Endothelial cell of umbilical vein (primary cell): ENCODE results near the gene RHOF. TPM values are rescaled to one million over a fixed set of nuclear protein-coding genes. Genes with fewer than 3 reads are reported as not detected.

Source experiments
- BruUV-seq: library from RNA; stranded (reverse); fragments of 400-500 nt; replicated peaks from 2 replicates; lab custom pipeline; 2021; lab: Mats Ljungman, UMichigan
- CTCF ChIA-PET: fragments of 300-600, 350-600 bp; sonication (Branson Sonifier 250); formaldehyde crosslinking; loops from one replicate; lab custom pipeline; 2021; ENCODE audit warnings: antibody characterized with exemption, inconsistent platforms; lab: Charles Lee
- POLR2A ChIA-PET: fragments of 300-600, 350-600 bp; sonication (Branson Sonifier 250); formaldehyde crosslinking; loops from one replicate; lab custom pipeline; 2021; ENCODE audit warnings: antibody characterized with exemption, inconsistent platforms; lab: Charles Lee
- DNase-seq: peaks from one replicate; pipeline ENCODE4 v3.0.0-alpha.2; 2011; ENCODE audit warnings: low read depth, low spot score
- FAIRE-seq: peaks from 2 replicates; lab custom pipeline; 2011; peaks lifted over from hg19 to GRCh38; lab: Jason Lieb, UNC
- H2AFZ ChIP-seq: 2 replicates; pipeline ENCODE4 v1.6.0; 2012; ENCODE audit warnings: low read depth, low read length, control low read depth, inconsistent platforms
- H3K27ac ChIP-seq: 2 replicates; pipeline ENCODE4 v1.5.1; 2011; ENCODE audit warnings: low read depth, mild to moderate bottlenecking, control low read depth, low read length, moderate library complexity; ENCODE audit not compliant: insufficient read depth
- H3K27me3 ChIP-seq, 2 experiments: 2 replicates each; pipeline versions ENCODE4 v1.6.0 to v1.6.1; 2011; ENCODE audit warnings: low read length in 2 of 2, mixed read lengths in 1 of 2; ENCODE audit not compliant: control insufficient read depth in 2 of 2, insufficient read depth in 2 of 2
- H3K36me3 ChIP-seq, 2 experiments: 2 replicates in 1 of 2; 3 replicates in 1 of 2; pipeline ENCODE4 v1.5.1; 2011; ENCODE audit warnings: low read length in 2 of 2, mild to moderate bottlenecking in 1 of 2, moderate library complexity in 1 of 2; ENCODE audit not compliant: control insufficient read depth in 2 of 2, insufficient read depth in 2 of 2; ENCODE audit errors: extremely low read depth in 1 of 2
- H3K4me1 ChIP-seq: 3 replicates; pipeline ENCODE4 v1.5.1; 2011; ENCODE audit warnings: mild to moderate bottlenecking, low read length; ENCODE audit not compliant: control insufficient read depth, insufficient read depth; ENCODE audit errors: extremely low read depth
- H3K4me2 ChIP-seq: 2 replicates; pipeline ENCODE4 v1.6.1; 2011; ENCODE audit warnings: low read length, control low read depth, mixed read lengths; ENCODE audit not compliant: insufficient read depth
- H3K4me3 ChIP-seq, 3 experiments: fragments of 200-600 bp in 1 of 3; sonication (generic), shearing (Covaris generic) in 1 of 3; replicated peaks in 1 of 3; 2 replicates each; pipeline ENCODE4 v1.5.1; 2011 to 2016; ENCODE audit warnings: control low read depth in 3 of 3, low read length in 3 of 3, mild to moderate bottlenecking in 2 of 3, inconsistent platforms in 1 of 3, low read depth in 1 of 3, moderate library complexity in 1 of 3; ENCODE audit not compliant: insufficient read depth in 1 of 3
- H3K79me2 ChIP-seq: 2 replicates; pipeline ENCODE4 v1.6.0; 2012; ENCODE audit warnings: low read length, inconsistent platforms; ENCODE audit not compliant: control insufficient read depth, insufficient read depth
- H3K9ac ChIP-seq: replicated peaks from 2 replicates; pipeline ENCODE3; 2011; ENCODE audit warnings: low read length, control low read depth; ENCODE audit not compliant: insufficient read depth; ENCODE audit errors: extremely low read depth
- H3K9me1 ChIP-seq: replicated peaks from 3 replicates; pipeline ENCODE4 v1.6.0; 2011; ENCODE audit warnings: mild to moderate bottlenecking, low read length; ENCODE audit not compliant: control insufficient read depth, insufficient read depth; ENCODE audit errors: extremely low read depth
- H3K9me3 ChIP-seq: replicated peaks from 2 replicates; pipeline ENCODE4 v1.5.1; 2012; ENCODE audit warnings: low read length, inconsistent platforms; ENCODE audit not compliant: control insufficient read depth, insufficient read depth
- H4K20me1 ChIP-seq: replicated peaks from 2 replicates; pipeline ENCODE3; 2011; ENCODE audit warnings: mild to moderate bottlenecking, low read length; ENCODE audit not compliant: control insufficient read depth, insufficient read depth; ENCODE audit errors: extremely low read depth
- EZH2 ChIP-seq: IDR thresholded peaks from 2 replicates; pipeline ENCODE4 v1.6.1; 2012; ENCODE audit warnings: borderline replicate concordance, low read depth, mild to moderate bottlenecking, moderate library complexity, low read length, inconsistent platforms; ENCODE audit not compliant: severe bottlenecking
- FOS ChIP-seq: IDR thresholded peaks from 2 replicates; pipeline ENCODE4 v1.6.1; 2011; ENCODE audit warnings: mild to moderate bottlenecking, low read length, moderate library complexity, borderline replicate concordance; ENCODE audit not compliant: insufficient read depth
- GATA2 ChIP-seq: IDR thresholded peaks from 2 replicates; pipeline ENCODE4 v1.7.0; 2011; ENCODE audit warnings: low read depth, mild to moderate bottlenecking, moderate library complexity, mixed read lengths, low read length; ENCODE audit not compliant: insufficient read length, insufficient read depth
- JUN ChIP-seq: IDR thresholded peaks from 2 replicates; pipeline ENCODE4 v1.6.1; 2011; ENCODE audit warnings: borderline replicate concordance, low read depth; ENCODE audit not compliant: insufficient read length, insufficient read depth
- MYC ChIP-seq: IDR thresholded peaks from one replicate; pipeline ENCODE4 v1.6.1; 2011; ENCODE audit warnings: mild to moderate bottlenecking, low read depth, low read length
- POLR2A ChIP-seq: IDR thresholded peaks from 2 replicates; pipeline ENCODE4 v1.6.1; 2012; ENCODE audit warnings: low read depth, mild to moderate bottlenecking, control low read depth, low read length
- POLR2AphosphoS5 ChIP-seq: IDR thresholded peaks from 2 replicates; pipeline ENCODE4 v1.6.1; 2012; ENCODE audit warnings: low read depth, mild to moderate bottlenecking, control low read depth, low read length, moderate library complexity; ENCODE audit not compliant: insufficient read depth
- dilution Hi-C: fragments of 300-500 bp; cut with MboI; formaldehyde crosslinking; loops from one replicate; pipeline ENCODE4 v1.15.0; 2019; ENCODE audit warnings: low sequenced_read_pairs; ENCODE audit not compliant: extremely low pct_ligation_motif_present
- intact Hi-C: fragments of 100-400 bp; cut with micrococcal nuclease; formaldehyde crosslinking; loops from one replicate; pipeline ENCODE4 v1.10.0; 2022
- polyA plus RNA-seq, 4 experiments: library from polyadenylated mRNA; depleted of rRNA in 3 of 4; stranded (reverse) in 3 of 4; unstranded in 1 of 4; fragments of >200 nt; gene quantifications; 2 replicates each; pipeline versions ENCODE4 v1.2.1 to v1.2.3, GENCODE V29; 2011 to 2012; ENCODE audit warnings: missing spikeins in 1 of 4
- total RNA-seq: library from RNA; stranded (reverse); gene quantifications from 2 replicates; pipeline ENCODE4 v1.2.3, GENCODE V29; 2021
- TF ChIP-seq, protein P1 (sequence below): IDR thresholded peaks from 2 replicates; pipeline ENCODE4 v1.6.1; 2011; ENCODE audit not compliant: insufficient read depth, insufficient read length
- TF ChIP-seq, protein P2 (sequence below), 2 donors: IDR thresholded peaks; 1 replicate in 1 of 2; 2 replicates in 1 of 2; pipeline ENCODE4 v1.5.1; 2011; ENCODE audit warnings: low read length in 2 of 2, mild to moderate bottlenecking in 2 of 2, moderate library complexity in 2 of 2, control low read depth in 1 of 2, inconsistent platforms in 1 of 2, low read depth in 1 of 2; ENCODE audit not compliant: insufficient read depth in 1 of 2; ENCODE audit errors: extremely low read depth in 1 of 2

RHOF gene
- total and polyA plus RNA-seq, 2 donors (not counting 3 experiments of a cell fraction or from before 2014, with no cell fraction given) = 9.3 to 22.3 TPM

DNA sequence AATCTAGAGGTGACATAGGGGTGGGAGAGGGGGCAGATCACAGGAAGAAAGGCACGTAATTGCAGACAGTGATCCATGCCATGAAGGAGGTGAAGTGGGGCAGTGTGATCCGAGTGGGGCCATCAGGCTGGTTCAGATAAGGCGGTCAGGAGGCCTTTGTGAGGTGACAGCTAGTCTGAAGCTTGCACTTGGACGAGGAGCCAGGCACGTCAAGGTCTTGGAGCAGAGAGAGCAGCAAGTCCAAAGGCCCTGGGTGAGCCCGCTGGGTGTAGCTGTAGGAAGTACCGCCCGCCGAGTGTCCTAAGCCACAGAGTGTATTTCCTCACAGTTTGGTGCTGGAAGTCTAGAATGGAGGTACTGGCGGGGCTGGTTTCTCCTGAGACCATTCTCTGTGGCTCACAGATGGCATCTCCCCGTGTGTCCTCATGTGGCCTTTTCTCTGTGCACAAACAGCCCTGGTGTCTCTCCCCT, 23.6 kb downstream of the RHOF start:
- BruUV-seq = no TSS peak
- no peaks in the 10 kb centered on the region for H3K9me1 ChIP-seq
- H4K20me1 ChIP-seq = no peaks in the 10 kb centered on the region
- no peaks in the 10 kb centered on the region for H3K79me2 ChIP-seq
- H3K27me3 ChIP-seq = no peaks in the 10 kb centered on the region
- CTCF ChIA-PET = interaction anchor here (1.0 kb wide), 1 partner anchor 23 kb away, joined by 3 read pairs; the partner anchor contains the start of gene RHOF
- FAIRE-seq = no peak
- no peak overlapping the region for H3K9ac ChIP-seq
- H3K9me3 ChIP-seq = no peaks in the 10 kb centered on the region
- TF ChIP-seq, protein P1, sequence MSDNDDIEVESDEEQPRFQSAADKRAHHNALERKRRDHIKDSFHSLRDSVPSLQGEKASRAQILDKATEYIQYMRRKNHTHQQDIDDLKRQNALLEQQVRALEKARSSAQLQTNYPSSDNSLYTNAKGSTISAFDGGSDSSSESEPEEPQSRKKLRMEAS = no peak
- TF ChIP-seq JUN (no peak), FOS (no peak), POLR2AphosphoS5 (no peak), MYC (no peak), GATA2 (no peak), EZH2 (no peak), POLR2A (no peak)
- TF ChIP-seq, protein P2, sequence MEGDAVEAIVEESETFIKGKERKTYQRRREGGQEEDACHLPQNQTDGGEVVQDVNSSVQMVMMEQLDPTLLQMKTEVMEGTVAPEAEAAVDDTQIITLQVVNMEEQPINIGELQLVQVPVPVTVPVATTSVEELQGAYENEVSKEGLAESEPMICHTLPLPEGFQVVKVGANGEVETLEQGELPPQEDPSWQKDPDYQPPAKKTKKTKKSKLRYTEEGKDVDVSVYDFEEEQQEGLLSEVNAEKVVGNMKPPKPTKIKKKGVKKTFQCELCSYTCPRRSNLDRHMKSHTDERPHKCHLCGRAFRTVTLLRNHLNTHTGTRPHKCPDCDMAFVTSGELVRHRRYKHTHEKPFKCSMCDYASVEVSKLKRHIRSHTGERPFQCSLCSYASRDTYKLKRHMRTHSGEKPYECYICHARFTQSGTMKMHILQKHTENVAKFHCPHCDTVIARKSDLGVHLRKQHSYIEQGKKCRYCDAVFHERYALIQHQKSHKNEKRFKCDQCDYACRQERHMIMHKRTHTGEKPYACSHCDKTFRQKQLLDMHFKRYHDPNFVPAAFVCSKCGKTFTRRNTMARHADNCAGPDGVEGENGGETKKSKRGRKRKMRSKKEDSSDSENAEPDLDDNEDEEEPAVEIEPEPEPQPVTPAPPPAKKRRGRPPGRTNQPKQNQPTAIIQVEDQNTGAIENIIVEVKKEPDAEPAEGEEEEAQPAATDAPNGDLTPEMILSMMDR (IDR thresholded peaks at IDR 0.05; ENCODE audit: extremely low read depth in 1 of 2, insufficient read depth in 1 of 2, low read depth in 1 of 2, low read length in 2 of 2) = no peak
- dilution Hi-C loops = no loop called here
- POLR2A ChIA-PET = no interaction called here
- no peak overlapping the region for H2AFZ ChIP-seq
- intact Hi-C loops = loop anchor here (10.0 kb wide), 1 partner anchor 275 kb away; no protein-coding TSS in a partner anchor
- no peak overlapping the region for H3K4me2 ChIP-seq
- no peaks in the 10 kb centered on the region for H3K36me3 ChIP-seq
- no peak overlapping the region for H3K27ac ChIP-seq
- no peaks in the 10 kb centered on the region for H3K4me1 ChIP-seq
- no peak for DNase-seq
- no peak overlapping the region for H3K4me3 ChIP-seq
